HL-60/S4 treated with phorbol 12-myristate 13-acetate at 8.2 ng/mL for 4 days and 3 days (cell line): ENCODE results near the gene DPY19L2.
"Not testable (repeated sequence)": the region's sequence is repeated elsewhere in the genome, so short reads cannot be mapped to it uniquely, and the experiment has no call there.

Experiments
- in situ Hi-C: fragments of 300-500 bp; cut with MboI; formaldehyde crosslinking; loops from 2 replicates; pipeline ENCODE4 v1.15.0; 2022; ENCODE audit warnings: low sequenced_read_pairs

The DPY19L2 gene

DNA sequence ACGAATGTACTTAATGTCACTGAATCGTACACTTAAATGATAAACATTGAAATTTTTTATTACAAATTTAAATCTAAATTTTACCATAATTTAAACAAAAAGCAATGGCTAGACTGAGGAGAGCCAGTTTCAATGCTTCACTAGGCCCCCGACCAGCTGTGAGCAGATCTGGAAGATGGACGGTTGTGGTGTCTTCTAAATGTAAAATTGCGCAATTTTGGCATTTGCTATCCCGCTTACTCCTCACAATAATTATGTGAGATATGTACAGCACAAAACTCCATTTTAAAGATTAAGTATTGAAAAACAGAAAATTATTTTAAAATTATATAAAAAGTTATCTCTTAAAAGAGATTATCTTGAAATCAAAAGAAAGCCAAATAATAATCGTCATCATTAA lies 5.3 kb downstream of the DPY19L2 start:
- in situ Hi-C loops = not testable (repeated sequence)

DNA sequence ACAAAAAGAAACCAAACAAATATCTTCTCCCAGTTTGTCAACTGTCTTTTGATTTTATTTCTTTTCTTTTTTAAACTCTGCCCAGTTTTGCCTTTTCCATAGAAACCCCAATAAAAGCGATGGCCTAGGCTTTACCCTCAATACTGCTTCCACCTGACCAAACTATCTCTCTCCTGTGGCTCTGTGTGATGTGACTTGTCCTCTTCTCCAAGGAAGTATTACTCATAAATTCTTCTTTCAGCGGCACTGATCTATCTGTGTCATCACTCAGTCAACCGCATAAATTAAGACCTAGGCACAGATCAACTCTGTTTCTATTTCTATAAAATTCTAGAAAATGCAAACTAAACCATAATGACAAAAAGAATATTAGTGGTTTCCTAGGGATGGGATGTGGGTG lies 9.8 kb downstream of the DPY19L2 start:
- in situ Hi-C loops = not testable (repeated sequence)

- in situ Hi-C loops = not testable (repeated sequence)
These were observed 11.9 kb downstream of the DPY19L2 start for GRCh38 chr12:63656407-63656806.

GRCh38 chr12:63655543-63656257 lies 12.6 kb downstream of the DPY19L2 start:
- in situ Hi-C loops = not testable (repeated sequence)

DNA sequence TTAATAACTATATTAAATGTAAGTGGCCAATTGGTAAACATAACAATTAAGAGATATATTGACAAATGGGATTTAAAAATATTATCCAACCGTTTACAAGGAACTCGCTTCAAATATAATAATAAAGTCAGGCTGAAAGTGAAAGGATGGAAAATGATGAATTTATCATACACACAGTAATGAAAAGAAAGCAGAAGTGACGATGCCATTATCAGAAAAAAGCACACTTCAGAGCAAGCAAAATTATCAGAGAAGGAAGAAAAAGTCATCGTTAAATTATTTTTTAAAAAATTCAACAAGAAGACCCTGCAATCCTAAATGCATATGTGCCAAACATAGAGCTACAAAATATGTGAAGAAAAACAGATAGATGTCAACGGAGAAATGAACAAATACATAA lies 13.8 kb downstream of the DPY19L2 start:
- in situ Hi-C loops = not testable (repeated sequence)

DNA sequence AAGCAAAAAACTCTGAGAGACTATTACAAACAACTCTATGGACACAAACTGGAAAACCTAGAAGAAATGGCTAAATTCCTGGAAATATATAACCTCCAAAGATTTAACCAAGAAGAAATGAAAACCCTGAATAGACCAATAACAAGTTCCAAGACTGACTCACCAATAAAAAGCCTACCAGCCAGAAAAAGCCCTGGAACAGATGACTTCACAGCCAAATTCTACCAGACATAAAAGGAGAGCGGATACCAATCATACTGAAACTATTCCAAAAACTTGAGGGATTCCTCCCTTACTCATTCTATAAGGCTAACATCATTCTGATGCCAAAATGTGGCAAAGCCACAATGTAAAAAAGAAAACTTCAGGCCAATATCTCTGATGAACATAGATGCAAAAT lies 18.8 kb downstream of the DPY19L2 start:
- in situ Hi-C loops = not testable (repeated sequence)

GRCh38 chr12:63643381-63644140 lies 24.7 kb downstream of the DPY19L2 start:
- in situ Hi-C loops = not testable (repeated sequence)

- in situ Hi-C loops = not testable (repeated sequence)
These were observed 44.0 kb downstream of the DPY19L2 start for GRCh38 chr12:63624258-63624657.

- in situ Hi-C loops = not testable (repeated sequence)
These were observed 52.7 kb downstream of the DPY19L2 start for GRCh38 chr12:63615544-63615943.

GRCh38 chr12:63611285-63611684 lies 57.0 kb downstream of the DPY19L2 start:
- in situ Hi-C loops = not testable (repeated sequence)

DNA sequence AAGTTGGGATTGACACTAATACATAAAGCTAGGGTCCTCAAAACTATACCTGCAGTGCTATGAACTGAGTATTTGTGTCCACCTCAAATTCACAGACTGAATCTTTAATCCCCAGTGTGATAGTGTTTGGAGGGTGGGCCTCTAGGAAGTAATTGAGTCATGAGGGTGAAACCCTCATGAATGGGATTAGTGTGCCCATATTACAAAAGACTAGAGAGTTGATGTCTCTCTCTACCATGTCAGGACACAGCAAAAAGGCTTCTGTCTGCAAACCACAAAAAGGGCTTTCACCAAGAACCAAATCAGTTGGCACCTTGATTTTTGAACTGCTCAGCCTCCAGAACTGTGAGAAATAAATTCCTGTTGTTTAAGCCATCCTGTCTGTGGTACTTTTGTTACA lies 59.0 kb downstream of the DPY19L2 start:
- in situ Hi-C loops = not testable (repeated sequence)

- in situ Hi-C loops = not testable (repeated sequence)
These were observed 63.3 kb downstream of the DPY19L2 start for GRCh38 chr12:63604985-63605384.

DNA sequence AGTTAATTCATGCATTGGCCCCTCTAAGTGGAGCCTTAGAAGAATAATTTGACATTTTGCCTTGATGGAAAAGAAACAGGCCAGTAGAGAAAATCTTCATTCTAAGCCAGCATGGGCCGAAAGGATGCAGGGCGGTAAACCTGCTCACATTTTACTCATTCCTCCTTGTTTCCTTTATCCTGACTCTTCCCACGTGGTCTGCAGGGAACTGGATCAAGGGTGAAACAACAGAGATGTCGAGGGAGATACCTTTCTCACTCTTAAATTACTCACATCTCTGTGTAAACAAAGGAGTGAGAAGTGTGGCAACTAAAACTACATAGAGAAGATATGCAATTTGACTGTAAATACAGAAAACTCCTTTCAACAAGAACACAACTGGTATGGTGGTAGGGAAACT lies 73.5 kb downstream of the DPY19L2 start:
- in situ Hi-C loops = not testable (repeated sequence)

DNA sequence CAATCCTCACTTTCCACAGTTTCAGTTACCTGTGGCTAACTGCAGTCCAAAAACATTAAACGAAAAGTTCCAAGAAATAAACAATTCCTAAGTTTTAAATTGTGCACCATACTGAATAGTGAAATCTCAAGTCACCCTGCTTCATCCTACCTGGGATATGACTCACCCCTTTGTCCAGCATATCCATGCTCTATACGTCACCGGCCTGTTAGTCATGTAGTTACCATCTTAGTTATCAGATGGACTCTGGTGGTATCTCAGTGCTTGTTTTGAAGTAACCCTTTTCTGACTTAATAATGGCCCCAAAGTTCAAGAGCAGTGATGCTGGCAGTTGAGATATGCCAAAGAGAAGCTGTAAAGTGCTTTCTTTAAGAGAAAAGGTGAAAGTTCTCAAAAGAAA lies 83.9 kb downstream of the DPY19L2 start:
- in situ Hi-C loops = not testable (repeated sequence)

DNA sequence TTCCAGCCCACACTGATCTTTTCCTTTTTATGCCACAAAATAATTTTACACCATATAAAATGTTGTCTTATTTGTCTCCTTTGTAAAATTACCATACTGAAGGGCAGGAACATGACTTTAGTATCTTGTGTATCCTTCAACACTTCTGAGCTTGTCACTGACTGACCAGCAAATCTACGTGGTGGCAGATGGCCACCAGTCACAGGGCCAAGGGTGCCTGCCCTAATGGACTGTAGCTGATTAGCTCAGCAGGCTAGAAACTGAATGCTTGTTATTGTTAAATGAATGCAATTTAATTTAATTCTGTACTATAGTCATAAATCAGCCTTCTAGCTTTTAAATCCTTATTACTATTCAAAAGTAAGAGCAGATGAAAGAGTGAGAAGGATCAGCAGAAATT lies 85.0 kb downstream of the DPY19L2 start:
- in situ Hi-C loops = not testable (repeated sequence)

- in situ Hi-C loops = not testable (repeated sequence)
These were observed 90.7 kb downstream of the DPY19L2 start for GRCh38 chr12:63577631-63578030.

DNA sequence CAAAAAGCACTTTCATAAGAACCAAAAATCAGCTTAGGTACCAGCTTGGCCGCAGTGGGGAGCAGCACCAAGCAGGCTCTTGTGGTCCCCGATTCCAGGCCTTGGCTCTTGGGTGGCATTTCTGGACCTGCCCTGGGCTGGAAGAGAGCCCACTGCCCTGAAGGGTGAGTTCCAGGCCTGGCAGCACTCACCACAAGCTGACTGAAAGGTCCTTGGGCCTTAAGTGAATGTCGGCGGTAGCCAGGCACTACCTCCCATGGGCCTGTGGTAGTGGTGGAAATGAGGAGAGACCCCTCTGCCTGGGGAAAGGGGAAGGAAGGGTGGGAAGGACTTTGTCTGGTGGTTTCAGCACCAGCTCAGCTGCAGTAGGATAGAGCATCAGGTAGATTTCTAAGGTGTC lies 96.3 kb downstream of the DPY19L2 start:
- in situ Hi-C loops = not testable (repeated sequence)

- in situ Hi-C loops = not testable (repeated sequence)
These were observed 109.8 kb downstream of the DPY19L2 start for GRCh38 chr12:63558445-63558844.

- in situ Hi-C loops = not testable (repeated sequence)
These were observed 116.9 kb downstream of the DPY19L2 start for GRCh38 chr12:63551397-63551796.

DNA sequence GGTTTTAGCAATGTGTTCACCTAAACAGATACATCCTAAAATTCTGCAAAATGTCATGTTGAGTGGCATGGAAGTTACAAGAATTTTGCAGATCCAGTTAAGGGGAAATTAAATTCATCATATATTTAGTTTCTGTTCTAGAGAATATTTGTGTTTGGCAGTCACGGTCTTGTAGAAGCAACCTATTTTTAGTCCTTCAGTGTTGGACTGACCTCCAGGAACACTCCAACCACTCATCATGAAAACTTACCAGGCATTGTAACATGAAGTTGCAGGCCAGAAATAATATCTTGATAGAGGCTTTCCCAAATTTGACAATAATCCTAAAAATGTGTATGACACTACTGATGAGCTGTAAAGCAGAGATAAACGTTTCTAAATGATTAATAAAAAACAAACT lies 119.3 kb downstream of the DPY19L2 start:
- in situ Hi-C loops = not testable (repeated sequence)

DNA sequence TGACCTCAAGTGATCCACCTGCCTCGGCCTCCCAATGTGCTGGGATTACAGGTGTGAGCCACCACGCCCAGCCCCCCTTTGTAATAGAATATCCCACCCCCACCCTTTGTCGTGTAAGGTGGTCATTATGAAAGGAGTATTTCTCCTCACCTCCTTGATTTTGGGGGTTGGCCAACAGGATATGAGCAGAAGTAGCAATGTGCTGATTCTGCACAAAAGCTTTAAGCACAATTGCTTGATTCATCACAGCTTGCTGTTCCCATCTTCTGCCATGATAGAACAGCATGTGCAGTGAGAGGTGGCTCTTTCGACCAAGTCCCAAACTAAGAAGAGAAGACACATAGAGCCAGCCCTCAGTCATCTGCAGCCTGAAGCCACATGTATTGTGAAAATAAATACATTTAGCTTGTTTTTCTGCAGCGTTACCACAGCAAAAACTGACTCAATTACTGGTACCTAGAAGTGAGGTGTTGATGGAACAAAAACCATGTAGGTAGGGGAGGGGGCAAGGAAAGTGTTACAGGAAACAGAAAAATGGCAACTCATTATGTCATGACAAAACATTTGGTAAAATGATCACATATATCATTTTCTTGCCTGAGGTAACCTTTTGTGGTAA lies 122.9 kb downstream of the DPY19L2 start:
- in situ Hi-C loops = not testable (repeated sequence)

- in situ Hi-C loops = not testable (repeated sequence)
These were observed 129.6 kb downstream of the DPY19L2 start for GRCh38 chr12:63538656-63539055.
